Lung microvascular endothelial cell (primary cell): ENCODE data around the gene SAMD14. TPM values are rescaled to one million over a fixed set of nuclear protein-coding genes. Genes with fewer than 3 reads are reported as not detected.

Experiments used
- total RNA-seq: library from RNA; depleted of rRNA; stranded (reverse); fragments of >200 nt; gene quantifications from 2 replicates; pipeline ENCODE4 v1.2.1, GENCODE V29; 2014

SAMD14 gene
- total RNA-seq, 1 donor from 2014 or later: 3.2 TPM

Other genes with a start within 250 kb of the SAMD14 start
- gene DLX4, start 161.0 kb downstream of the SAMD14 start, total RNA-seq: not detected in 2 replicates
- not detected in 2 replicates for gene DLX3, start 134.9 kb downstream of the SAMD14 start, total RNA-seq
- gene ITGA3, start 74.0 kb downstream of the SAMD14 start, total RNA-seq: 112 and 162 TPM in 2 replicates
- gene PDK2, start 34.8 kb downstream of the SAMD14 start, total RNA-seq: 11.6 and 13.3 TPM in 2 replicates
- 16.1 and 25.8 TPM in 2 replicates for gene PPP1R9B, start 20.5 kb upstream of the SAMD14 start, total RNA-seq
- not detected in 2 replicates for gene SGCA, start 35.8 kb upstream of the SAMD14 start, total RNA-seq
- gene COL1A1, start 71.5 kb upstream of the SAMD14 start, total RNA-seq: 7.2 and 12.5 TPM in 2 replicates
- gene TMEM92, start 144.3 kb upstream of the SAMD14 start, total RNA-seq: not detected in 2 replicates
- 15.3 and 18.5 TPM in 2 replicates for gene XYLT2, start 216.0 kb upstream of the SAMD14 start, total RNA-seq
- gene MRPL27, start 243.0 kb upstream of the SAMD14 start, total RNA-seq: 42.1 and 55.8 TPM in 2 replicates
- 0.79 and 1.5 TPM in 2 replicates for gene EME1, start 243.1 kb upstream of the SAMD14 start, total RNA-seq